ENCODE results near the gene CARMIL1.
"Not testable (repeated sequence)": the region's sequence is repeated elsewhere in the genome, so short reads cannot be mapped to it uniquely, and the experiment has no call there.

CARMIL1 gene

DNA sequence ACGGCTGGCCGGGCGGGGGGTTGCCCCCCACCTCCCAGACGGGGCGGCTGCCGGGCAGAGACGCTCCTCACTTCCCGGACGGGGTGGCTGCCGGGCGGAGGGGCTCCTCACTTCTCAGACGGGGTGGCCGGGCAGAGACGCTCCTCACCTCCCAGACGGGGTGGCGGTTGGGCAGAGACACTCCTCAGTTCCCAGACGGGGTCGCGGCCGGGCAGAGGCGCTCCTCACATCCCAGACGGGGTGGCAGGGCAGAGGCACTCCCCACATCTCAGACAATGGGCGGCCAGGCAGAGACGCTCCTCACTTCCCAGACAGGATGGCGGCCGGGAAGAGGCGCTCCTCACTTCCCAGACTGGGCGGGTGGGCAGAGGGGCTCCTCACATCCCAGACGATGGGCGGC is 306.9 kb downstream of the CARMIL1 start:
- DNase-seq, result not testable (repeated sequence)

DNA sequence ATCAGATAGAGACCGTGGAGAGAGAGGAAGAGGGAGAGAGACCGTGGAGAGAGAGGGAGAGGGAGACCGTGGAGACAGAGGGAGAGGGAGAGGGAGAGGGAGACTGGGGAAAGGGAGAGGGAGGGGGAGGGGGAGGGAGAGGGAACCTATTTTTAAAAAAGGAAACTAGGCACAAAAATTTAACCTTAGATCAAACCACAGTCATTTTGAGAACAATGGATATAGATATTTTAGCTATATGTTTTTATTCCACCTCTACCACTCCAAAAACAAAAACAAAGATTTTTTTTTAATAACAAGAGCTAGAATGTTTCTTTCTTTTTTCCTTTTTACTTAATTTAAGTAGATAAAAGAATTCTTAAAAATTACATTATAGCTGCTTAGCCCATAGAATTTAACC is 307.8 kb downstream of the CARMIL1 start:
- no peak for DNase-seq

DNA sequence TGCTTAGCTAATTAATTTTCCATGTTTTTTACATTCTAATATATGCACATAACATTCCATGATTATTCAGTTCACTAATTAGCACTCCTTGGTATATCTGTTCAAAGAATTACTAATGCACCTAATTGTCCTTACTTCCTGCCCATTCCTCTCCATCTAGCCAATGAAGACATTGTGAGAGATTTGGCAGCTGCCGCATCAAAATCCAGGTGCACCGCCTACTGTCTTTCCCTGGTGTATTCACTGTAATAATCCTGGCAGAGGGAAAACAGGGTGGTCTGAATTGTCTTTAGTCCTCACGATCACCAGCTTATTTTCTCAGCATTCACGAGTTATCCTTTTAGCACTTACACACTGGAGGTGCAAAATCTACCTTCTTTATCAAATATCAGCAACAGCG is 311.8 kb downstream of the CARMIL1 start:
- no peak for DNase-seq

DNA sequence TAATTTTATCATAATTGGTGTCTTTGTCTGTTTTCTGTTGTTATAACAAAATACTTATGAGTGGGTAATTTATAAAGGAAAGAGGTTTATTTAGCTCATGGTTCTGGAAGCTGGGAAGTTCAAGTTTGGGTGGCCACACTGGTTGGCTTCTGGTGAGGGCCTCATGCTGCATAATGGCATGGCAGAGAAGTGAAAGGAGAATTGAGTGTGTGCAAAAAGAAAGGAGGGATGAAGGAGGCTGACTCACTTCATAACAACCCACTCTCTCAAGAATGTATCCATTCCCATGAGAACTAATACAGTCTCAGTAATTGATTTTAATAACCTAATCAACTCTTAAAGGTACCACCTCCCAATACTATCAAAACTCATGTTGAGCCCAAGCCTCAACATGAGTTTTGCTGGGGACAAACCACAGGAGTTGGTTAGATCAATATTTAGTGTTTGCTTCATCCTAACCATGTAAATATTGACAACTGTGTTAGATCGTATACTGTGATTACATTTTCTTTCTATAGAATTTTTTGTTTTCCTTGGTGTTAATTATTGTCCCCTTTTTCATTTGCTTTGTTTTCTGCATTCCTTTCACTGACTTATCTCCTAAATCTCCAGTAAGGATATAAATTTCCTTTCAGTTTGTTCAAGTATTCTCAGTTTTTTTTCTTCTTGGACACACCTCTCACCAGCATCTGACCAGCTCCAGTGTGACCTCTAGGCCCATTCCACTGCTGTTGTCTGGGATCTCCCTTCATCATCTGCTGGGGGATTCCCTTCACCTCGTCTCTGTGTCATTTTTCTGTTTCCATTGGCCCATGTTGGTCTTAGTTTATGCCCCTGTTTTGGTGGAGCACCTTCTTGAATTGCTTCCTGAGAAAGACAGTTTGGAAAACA is 318.0 kb downstream of the CARMIL1 start:
- DNase-seq, result no peak

DNA sequence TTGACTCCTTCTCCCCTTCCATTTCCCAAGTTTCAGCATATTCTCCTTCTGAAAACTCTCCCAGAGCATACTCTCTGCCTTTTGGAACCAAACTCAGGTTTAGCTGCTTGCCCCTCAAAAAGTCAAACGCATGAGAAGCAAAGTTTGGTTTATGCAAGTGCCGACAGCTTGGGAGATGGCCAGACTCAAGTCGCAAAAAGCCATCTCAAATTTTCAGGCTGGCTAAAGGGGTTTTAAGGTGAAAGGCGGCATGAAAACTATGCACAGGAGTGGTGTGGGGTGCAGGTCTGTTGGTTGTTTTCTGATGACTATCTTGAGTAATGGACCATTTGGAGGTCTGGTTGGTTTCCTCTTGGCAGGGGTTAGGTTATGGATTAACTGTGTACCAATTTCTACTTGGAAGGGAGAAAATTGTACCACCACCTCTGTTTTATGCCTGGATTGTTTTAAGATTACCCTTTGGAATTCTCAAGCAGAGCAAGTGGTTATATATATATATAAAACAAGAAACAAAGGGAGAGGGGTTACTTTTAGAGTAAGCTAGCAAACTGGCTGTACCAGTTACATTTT is 320.4 kb downstream of the CARMIL1 start:
- no peak for DNase-seq

DNA sequence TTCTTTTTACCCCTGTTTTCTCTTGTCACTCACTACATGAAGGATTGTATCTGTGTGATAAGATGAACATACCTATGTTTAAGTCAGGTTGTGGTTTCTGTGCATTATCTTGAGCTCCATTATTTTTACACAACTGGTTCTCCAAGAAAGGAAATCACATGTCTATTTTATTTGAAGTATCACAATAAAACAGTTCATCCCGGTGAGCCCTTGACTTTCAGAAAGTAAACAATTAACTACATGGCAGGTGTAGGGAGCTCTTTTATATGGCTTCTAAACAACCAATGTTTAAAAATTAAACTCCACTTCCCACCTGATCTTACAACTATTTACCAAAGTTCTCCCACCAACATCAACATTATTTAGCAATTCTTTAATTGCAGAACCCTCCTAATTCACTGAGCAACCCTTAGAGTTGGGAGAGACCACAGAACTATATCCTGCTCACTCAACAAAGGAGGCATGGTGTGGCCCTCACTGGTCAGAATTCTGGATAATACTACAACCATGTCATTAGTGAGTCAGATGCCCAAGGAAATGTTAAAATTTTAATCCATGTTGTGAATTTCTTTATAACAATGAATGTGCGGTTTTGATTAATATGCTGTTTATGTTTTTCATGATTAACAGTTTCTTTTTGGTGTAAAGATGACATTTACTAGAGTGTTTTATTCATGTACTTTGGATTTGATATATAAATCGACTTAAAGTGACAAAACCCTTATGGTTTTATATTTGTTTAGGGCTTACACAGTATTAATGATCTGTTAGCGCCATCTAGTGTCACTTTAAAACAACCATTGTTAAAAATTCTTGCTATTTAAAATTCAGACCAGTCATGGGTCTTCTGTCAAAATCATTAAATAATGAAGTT is 322.9 kb downstream of the CARMIL1 start:
- no peak for DNase-seq

DNA sequence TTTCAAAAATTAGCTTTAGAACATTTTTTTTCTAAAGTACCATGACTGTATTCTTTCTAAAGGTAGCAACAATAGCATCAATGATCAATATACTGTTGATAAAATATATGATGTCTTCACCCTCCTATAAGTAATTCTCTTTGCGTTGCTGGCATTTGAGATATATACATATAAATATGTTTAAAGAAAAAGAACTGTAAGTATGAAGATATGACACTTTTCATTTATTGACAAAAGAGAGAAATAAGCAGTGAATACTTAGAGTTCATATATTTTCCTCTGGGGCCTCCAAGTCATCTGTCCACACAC is 323.5 kb downstream of the CARMIL1 start:
- DNase-seq, result no peak

DNA sequence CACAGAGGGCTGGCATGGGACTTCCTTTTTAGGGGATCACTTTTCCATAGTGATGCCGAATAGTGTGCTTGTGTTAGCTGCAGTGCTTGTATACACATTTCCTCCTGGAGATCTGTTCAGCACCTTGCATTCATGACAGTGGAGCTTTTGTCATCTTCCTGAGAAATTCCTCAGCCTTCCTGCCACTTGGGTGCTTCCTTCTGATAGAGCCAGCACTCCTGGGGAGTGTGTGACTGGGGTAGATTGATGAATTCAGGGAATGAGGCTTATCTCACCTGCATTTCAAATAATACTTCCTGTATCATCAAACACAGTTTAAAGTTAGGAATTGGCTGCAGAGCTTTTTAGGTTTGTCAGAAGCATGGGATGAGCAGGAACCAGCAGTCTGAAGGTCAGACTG is 324.1 kb downstream of the CARMIL1 start:
- DNase-seq, result no peak

DNA sequence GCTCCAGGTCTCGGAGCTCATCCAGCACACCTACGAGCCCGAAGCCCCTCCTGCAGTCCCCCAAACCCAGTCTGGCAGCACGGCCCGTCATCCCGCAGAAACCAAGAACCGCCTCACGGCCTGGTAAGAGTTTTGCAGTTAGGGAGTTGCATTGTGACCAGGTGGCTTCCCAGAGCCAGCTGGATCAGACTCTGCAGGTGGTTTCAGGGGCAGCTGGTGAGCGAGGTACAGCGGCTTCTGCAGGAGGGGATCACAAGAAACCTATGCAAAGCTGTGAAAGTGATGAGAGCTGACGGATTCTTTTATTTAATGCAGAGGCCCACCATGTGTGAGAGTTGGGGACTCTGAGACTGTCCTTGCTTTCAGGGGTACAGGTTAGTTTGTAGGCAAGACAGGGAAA is 327.0 kb downstream of the CARMIL1 start:
- DNase-seq, result no peak

DNA sequence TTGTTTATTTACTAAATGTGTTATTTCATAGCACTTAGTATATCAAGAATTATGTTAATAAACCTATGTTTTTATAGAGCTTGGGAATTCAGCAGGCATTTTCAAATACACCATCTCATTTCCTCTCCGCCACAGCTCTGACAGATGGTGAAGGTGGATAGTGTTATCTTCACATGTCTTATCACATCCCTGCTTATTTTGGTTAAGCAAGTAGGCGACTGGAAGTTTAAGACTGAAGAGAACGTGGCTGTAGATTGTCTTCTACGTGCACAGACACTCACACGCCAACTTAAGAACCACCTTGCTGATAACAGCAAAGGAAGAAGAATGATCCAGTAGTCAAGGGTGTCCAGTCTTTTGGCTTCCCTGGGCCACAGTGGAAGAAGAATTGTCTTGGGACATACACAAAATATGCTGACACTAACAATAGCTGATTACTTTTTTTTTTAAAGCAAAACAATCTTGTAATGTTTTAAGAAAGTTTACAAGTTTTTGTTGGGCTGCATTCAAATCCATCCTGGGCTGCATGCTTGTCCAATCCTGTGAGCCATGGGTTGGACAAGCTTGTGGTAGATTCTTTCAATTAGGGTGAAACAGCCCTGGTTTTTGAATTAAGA is 329.5 kb downstream of the CARMIL1 start:
- no peak for DNase-seq

DNA sequence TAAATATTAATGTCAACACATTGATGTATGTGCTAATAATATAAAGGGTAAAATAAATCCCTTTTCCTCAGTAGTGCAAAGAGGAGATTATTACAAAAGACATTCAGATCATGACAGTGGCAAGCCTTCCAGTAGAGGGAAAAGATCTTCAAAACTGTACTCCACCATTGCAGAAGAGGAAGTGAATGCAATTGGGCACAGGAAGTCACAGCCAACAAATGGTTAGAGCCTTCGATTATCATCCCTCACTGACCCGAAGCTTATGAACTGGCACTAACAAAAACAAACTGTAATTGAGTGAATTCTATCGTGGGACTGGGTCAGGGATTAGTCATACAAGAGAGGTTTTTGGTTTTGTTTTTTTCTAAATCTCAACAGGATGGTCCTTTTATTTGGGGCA is 333.5 kb downstream of the CARMIL1 start:
- DNase-seq, result no peak

DNA sequence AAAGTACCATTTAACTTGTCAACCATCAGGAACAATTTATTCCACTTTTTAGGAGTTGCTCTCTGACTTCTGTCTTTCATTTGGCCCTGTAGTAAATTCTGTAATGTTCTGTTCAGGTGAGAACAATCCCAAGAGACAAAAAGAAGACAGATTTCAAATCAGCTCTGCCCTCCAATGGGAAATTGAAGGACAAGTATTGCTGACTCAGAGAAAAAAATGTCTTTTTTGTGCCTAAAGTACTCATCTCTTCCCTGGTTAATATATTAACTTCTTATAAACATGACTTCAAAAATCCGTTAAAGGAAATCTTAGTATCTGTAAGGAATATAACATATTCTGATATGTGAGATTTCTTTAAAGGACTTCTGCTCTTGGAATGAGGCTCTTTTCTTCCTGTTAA is 334.2 kb downstream of the CARMIL1 start:
- DNase-seq, result no peak

DNA sequence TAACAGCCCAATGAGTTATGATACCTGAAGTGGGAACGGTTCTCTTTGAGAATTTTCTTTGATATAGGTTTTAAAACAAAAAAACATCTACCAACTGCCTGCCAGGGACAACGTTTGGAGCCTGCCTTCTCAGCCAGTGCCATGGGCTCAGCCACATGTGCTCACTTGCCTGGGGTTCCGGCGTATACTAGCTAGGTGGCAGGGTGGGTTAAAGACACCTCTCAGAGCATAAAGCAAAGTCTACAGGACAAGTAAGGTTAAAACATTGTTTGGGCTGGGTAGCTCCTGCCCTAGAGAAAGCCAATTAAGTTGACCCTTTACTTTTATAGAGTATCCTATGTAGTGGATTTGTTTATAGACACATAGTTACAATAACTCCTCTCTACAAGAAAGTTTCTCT is 334.9 kb downstream of the CARMIL1 start:
- DNase-seq, result no peak

DNA sequence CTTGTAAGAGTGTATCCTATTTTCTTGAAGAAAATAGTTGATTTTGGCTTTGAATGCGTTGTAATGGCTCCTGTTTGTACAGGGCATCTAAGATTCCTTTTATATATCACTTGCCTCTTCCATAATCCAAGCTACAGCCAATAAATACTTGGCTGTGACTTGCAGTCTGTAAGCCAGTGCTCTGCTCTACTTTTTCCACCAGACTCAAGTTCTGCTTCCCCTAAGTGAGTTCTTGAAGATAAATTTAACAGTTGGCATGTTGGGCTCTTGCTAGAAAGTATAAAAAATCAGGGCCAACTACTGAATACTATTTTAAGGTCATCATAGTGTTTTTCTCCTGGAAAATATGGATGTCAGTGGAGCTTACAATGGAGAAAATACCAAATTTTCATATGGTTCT is 336.3 kb downstream of the CARMIL1 start:
- DNase-seq, result no peak

DNA sequence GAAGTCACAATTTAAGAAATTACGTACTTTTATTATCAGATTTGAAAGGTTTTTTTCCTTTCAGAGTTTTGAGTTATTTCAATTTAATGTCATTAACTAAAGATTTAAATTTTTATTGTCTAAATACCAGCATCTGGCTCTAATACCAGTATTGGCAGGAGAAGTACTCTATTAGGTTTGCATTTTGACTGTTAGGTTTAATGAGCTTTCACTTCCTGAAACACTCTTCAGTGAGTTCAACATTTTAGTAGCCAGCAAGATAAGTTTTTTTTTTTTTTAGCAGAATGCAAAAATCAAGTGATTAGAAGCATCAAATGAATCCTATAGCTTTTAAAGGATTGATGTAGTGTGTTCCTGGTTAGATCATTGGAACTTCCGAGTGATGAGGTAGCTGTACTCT is 338.8 kb downstream of the CARMIL1 start:
- DNase-seq, result no peak

DNA sequence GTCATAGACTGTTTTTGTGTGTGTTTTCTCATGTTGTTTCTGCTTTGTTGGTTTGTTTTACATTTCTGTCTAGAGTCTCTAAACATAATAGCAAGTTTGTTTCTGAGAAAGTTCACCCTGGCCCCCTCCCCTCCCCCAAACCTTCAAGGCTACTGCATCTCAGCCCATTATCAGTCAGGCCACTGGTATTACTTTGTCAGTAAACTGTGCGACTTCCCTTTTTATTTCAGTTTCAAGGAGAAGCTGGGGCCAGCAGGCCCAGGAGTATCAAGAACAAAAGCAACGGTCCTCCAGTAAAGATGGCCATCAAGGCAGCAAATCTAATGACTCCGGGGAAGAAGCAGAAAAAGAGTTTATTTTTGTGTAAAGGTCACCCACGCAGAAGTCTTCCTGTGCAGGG is 340.0 kb downstream of the CARMIL1 start:
- DNase-seq, result no peak

DNA sequence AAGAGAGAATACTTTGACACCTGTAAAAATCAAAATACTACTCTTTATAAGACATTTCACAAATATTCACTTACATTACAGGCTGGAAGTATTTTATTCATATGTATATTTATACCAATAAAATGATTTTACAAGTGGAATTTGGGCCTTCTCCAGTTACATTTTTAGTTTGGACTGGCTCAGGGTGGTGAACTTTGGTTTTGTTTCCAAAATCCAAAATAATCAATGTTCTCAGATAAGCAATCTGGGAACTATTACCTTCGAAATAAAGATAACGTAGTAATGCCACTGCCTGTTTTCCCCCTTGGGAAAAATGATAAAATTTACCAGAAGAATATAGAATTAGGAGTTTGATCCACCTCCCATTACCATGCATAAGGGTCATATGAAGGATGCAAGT is 341.2 kb downstream of the CARMIL1 start:
- DNase-seq, result no peak

DNA sequence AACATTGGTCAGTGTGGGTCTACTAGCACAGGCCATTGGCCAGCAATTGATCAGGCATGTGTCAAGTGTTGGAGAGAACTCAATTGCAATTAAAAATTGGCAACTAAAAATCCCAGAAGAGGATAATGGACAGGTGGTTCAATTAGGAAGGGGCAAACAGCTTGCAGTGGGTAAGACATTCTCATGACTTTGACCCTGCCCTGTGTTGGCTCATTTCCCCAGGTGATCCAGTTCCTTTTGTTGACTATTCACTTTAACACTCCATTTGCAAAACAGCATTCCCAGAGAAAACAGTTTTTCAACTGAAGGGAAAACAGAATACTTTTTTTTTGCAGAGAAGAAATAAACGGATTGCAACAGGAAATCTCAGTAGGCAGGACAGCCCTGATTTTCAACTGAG is 343.9 kb downstream of the CARMIL1 start:
- DNase-seq, result no peak

DNA sequence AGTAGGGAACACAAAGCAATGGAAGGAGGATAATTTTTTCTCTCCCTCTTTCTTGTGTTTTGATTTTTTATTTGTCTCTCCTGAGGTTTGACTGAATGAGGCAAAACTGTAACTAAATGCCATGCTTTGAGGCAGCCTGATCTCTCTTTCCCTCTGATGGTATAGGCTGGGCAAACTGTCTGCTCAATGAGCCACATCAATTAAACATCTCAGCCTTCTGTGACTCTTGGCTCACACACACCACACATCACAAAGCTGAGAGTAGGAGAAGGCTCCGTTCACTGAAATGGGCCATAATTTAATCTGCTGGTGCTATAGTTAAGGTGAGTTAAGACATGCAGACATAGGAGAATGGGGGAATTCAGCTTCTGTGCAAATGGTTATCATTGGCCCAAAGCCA is 344.7 kb downstream of the CARMIL1 start:
- no peak for DNase-seq

DNA sequence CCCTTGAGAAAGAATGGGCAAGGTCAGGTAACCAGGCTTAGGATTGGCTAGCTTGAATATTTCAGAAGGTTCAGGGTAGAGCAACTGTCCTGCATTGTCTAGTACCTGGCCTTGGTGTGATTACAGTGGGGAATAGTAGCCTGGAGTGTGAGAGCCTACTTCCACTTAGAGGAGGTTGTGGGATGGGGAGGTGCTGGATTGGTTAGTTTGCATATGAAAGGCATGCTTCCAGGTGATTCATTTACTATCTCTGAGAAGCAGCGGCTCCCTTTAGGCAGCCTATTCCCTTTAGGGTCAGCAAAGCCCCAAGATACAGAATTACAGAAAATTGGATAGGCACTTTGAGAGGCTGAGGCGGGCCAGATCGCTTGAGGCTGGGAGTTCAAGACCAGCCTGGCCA is 347.8 kb downstream of the CARMIL1 start:
- DNase-seq, result no peak

DNA sequence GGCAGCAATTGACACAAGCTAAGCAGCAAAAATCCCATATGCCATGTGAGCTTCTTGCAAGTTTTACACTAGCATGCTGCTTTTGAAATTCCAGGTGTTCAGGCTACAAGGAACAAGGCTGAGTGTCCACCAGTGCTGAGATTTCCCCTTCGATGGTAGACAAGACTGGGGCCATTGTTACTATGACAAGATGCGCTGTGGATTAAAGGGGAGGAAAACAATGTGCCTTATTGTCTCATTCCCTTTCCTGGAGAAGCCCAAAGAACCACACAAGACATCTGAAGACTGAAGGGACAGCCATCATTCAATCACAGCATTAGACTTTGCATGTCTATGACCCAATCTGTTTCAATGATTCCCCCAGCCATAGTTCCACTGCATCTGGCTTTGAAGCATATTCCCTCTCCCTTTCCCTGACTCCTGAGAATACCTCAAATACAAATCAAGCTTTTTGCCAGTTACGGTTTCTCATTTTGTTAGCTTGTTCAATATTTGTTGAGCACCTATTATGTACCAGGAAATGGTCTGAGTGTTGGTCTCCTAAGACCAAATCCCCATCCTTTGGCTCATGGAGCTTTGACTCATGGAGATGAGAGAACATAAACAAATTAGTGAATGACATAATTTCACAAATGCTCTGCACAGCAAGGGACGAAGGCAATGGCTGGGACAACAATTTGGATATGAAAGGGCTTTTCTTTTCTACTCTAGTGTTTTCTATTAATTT is 349.5 kb downstream of the CARMIL1 start:
- no peak for DNase-seq

DNA sequence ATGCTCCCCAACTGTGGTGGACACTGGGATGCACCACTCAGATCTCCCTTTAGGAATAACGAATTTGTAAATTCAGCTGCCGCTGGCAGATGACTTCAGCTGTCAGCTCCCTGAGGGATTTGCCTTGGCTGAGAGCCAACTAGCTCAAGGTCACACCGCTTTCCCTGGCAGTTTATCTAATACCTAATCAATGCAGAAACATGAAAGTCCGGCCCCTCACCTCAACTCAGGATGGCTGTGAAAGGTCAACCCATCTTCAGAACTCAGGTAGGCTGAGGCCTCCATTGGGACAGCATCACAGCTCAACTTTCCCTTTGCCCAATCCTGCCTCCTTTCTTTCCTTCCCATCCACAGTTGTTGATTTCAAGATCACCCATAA is 350.0 kb downstream of the CARMIL1 start:
- no peak for DNase-seq
